ENCODE data around the gene CACHD1. TPM values are rescaled to one million over a fixed set of nuclear protein-coding genes. Genes with fewer than 3 reads are reported as not detected.
A peak's percentile ranks its signal among the peaks of the same experiment; 100 is the strongest.

The CACHD1 gene
- total RNA-seq, 2 experiments from 2014 or later: 2.6 to 2.9 TPM

DNA sequence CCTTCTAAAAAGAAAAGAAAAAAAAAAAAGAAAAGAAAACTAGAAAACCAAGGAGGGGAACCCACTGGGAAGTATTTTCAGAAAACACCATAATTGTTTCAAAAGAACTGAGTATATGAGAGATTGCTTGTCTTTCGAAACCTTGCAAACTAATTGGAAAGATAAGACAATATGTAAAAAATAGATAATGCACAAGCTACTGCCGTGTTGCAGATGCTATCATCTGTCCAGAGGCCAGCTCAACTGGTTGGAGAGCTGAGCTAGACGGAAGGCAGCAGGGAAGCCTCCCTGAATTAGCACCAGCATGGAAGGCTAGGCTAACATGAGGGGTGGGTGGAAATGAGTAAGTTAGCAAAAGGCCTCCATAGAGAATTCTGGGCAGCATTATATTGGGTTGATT is 16.2 kb upstream of the CACHD1 start:
- no peaks in the 10 kb centered on the region for H3K4me1 Mint-ChIP-seq (ENCODE audit: low read depth)
- H3K9me3 Mint-ChIP-seq: no peaks in the 10 kb centered on the region
- no peaks in the 10 kb centered on the region for H3K36me3 Mint-ChIP-seq (ENCODE audit: low read depth)
- H3K27ac Mint-ChIP-seq: no peak overlapping the region
- intact Hi-C loops (cut with micrococcal nuclease): no loop called here
- no peak overlapping the region for H3K4me3 Mint-ChIP-seq
- H3K27me3 Mint-ChIP-seq (ENCODE audit: low read depth): no peaks in the 10 kb centered on the region
- no peak for DNase-seq
- CTCF ChIA-PET: interaction anchor here (0.6 kb wide), 2 partner anchors 20 to 800 kb away, joined by 3 to 5 read pairs; no protein-coding TSS in a partner anchor

DNA sequence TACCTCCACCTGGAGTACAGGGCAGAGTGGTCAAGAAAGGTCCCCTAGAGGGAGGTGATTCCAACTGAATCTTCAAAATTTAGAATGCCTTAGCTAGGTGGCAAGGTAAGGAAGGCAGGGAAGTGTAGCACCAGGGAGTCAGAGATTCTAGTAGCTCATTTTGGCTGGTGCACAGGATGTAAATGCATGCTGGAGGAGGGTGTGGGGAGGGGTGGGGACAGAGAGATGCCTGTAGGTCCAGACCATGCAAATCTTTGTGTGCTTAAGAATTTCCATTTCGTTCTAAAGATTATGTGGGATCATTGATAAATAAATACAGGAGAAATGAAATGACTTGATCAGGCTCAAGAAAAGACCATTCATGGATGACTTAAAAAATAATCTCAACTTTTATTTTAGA is 11.0 kb upstream of the CACHD1 start:
- intact Hi-C loops (cut with micrococcal nuclease): no loop called here
- no peaks in the 10 kb centered on the region for H3K36me3 Mint-ChIP-seq (ENCODE audit: low read depth)
- DNase-seq: no peak
- H3K27ac Mint-ChIP-seq: no peak overlapping the region
- H3K4me1 Mint-ChIP-seq (ENCODE audit: low read depth): no peaks in the 10 kb centered on the region
- H3K4me3 Mint-ChIP-seq: no peak overlapping the region
- H3K27me3 Mint-ChIP-seq (ENCODE audit: low read depth): no peaks in the 10 kb centered on the region
- no peaks in the 10 kb centered on the region for H3K9me3 Mint-ChIP-seq
- CTCF ChIA-PET: no interaction called here

DNA sequence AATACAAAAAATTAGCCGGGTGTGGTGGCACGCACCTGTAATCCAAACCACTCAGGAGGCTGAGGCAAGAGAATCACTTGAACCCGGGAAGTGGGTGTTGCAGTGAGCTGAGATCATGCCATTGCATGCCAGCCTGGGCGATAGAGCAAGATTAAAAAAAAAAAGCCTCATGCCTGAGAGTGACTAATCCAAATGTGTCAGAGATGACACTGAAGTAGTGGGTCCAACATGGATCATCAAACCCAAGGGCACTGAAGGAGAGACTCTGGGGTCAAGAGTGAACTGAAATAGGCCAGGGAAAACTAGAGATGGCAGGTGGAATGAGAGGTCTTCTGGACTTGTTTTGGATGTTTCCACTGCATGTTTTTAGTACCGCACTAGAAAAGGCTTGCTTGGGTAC is 10.2 kb upstream of the CACHD1 start:
- intact Hi-C loops (cut with micrococcal nuclease): no loop called here
- CTCF ChIA-PET: interaction anchor here (0.6 kb wide), 1 partner anchor 86 kb away, joined by 3 read pairs; no protein-coding TSS in a partner anchor
- H3K27ac Mint-ChIP-seq: no peak overlapping the region
- H3K4me1 Mint-ChIP-seq (ENCODE audit: low read depth): no peaks in the 10 kb centered on the region
- H3K27me3 Mint-ChIP-seq (ENCODE audit: low read depth): no peaks in the 10 kb centered on the region
- no peak overlapping the region for H3K4me3 Mint-ChIP-seq
- DNase-seq: no peak
- no peaks in the 10 kb centered on the region for H3K9me3 Mint-ChIP-seq
- no peaks in the 10 kb centered on the region for H3K36me3 Mint-ChIP-seq (ENCODE audit: low read depth)

DNA sequence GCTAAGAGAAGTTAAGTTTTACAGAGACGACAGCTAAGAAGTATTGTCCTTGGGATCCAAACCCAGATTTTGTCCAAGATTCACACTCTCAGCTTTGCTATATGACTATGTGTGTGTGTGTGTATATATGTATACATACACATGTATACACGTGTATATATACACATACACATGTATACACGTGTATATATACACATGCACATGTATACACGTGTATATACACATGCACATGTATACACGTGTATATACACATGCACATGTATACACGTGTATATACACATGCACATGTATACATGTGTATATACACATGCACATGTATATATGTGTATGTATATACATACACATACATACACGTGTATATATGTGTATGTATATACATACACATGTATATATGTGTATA is 3.9 kb upstream of the CACHD1 start:
- H3K4me3 Mint-ChIP-seq: no peak overlapping the region
- DNase-seq: no peak
- no peaks in the 10 kb centered on the region for H3K9me3 Mint-ChIP-seq
- no peak overlapping the region for H3K27ac Mint-ChIP-seq
- no peaks in the 10 kb centered on the region for H3K36me3 Mint-ChIP-seq (ENCODE audit: low read depth)
- CTCF ChIA-PET: no interaction called here
- peaks cover 22% of the 10 kb centered on the region for H3K27me3 Mint-ChIP-seq (ENCODE audit: low read depth)
- intact Hi-C loops (cut with micrococcal nuclease): no loop called here
- no peaks in the 10 kb centered on the region for H3K4me1 Mint-ChIP-seq (ENCODE audit: low read depth)

DNA sequence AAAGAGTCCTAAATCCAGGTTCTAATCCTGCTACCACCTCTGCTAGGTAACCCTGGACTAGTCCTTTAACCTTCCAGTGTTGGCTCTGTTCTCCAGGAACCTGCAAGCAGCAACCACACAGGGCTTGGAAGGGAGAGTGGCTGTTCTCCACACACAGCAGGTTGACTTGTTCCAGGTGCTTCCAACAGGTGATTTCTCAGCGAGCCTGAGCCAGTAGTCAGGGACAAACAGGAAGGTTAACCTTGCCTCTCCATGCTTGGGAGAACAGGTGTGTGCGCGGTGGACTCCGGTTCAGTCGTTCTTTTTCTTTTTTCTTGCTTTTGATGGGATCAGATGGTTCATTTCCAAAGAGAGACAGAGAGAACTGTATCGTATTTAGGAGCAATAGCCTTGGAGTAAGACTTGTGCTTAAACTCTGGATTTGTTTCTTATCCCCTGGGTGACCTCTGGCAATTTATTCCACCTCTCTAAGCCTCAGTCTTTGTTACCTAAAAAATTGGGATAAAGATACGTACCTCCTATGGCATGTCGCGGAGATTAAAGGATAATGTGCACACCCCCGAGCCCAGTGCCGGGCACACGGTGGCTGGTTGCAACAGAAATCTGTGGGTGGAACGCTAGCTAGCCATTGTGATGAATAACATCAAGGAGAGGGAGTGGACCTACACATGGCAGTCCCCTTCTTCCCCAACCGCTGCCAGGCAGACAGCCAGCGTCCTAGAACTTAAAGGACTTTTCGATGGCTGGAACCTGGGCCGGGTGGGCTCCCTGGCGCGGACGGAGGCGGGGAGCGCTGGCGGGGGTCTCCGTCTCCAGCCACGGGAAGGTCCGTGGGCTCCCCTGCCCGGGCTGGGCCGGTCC is 583 bp upstream of the CACHD1 start:
- H3K9me3 Mint-ChIP-seq: no peaks in the 10 kb centered on the region
- no peaks in the 10 kb centered on the region for H3K36me3 Mint-ChIP-seq (ENCODE audit: low read depth)
- peaks cover 27% of the 10 kb centered on the region for H3K27me3 Mint-ChIP-seq (ENCODE audit: low read depth)
- intact Hi-C loops (cut with micrococcal nuclease): no loop called here
- H3K27ac Mint-ChIP-seq: no peak overlapping the region
- peaks cover 14% of the 10 kb centered on the region for H3K4me1 Mint-ChIP-seq (ENCODE audit: low read depth)
- CTCF ChIA-PET: no interaction called here
- H3K4me3 Mint-ChIP-seq: peak overlapping the region; percentile 78
- DNase-seq: peak; percentile 11

DNA sequence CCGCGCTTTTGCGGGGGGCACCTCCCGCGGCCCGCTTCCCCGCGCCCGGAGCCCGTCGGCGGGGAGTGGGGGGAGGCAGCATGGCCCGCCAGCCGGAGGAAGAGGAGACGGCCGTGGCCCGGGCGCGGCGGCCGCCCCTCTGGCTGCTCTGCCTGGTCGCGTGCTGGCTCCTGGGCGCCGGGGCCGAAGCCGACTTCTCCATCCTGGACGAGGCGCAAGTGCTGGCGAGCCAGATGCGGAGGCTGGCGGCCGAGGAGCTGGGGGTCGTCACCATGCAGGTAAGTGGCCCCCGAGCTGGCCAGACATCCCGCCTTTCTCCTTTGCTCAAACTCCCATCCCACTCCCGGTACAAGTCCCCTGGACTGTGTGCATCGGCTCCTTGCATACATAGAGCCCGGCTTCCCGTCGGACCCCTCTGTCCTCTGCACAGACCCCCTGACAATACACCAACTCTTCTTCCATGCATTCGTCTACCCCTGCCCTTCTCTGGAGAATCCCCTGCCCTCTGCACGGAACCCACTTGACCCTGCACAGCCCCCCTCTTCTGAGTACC is 812 bp downstream of the CACHD1 start:
- no peak overlapping the region for H3K27ac Mint-ChIP-seq
- intact Hi-C loops (cut with micrococcal nuclease): loop anchor here (1.0 to 5.0 kb wide), 10 partner anchors 20 to 597 kb away; partner anchors contain the start of genes JAK1 and RAVER2
- peaks cover 15% of the 10 kb centered on the region for H3K4me1 Mint-ChIP-seq (ENCODE audit: low read depth)
- CTCF ChIA-PET: interaction anchor here (0.7 kb wide), 1 partner anchor 47 kb away, joined by 4 read pairs; no protein-coding TSS in a partner anchor
- H3K36me3 Mint-ChIP-seq (ENCODE audit: low read depth): no peaks in the 10 kb centered on the region
- no peaks in the 10 kb centered on the region for H3K9me3 Mint-ChIP-seq
- DNase-seq: peak; percentile 16
- H3K4me3 Mint-ChIP-seq: peak overlapping the region; percentile 78
- H3K27me3 Mint-ChIP-seq (ENCODE audit: low read depth): peaks cover 27% of the 10 kb centered on the region

DNA sequence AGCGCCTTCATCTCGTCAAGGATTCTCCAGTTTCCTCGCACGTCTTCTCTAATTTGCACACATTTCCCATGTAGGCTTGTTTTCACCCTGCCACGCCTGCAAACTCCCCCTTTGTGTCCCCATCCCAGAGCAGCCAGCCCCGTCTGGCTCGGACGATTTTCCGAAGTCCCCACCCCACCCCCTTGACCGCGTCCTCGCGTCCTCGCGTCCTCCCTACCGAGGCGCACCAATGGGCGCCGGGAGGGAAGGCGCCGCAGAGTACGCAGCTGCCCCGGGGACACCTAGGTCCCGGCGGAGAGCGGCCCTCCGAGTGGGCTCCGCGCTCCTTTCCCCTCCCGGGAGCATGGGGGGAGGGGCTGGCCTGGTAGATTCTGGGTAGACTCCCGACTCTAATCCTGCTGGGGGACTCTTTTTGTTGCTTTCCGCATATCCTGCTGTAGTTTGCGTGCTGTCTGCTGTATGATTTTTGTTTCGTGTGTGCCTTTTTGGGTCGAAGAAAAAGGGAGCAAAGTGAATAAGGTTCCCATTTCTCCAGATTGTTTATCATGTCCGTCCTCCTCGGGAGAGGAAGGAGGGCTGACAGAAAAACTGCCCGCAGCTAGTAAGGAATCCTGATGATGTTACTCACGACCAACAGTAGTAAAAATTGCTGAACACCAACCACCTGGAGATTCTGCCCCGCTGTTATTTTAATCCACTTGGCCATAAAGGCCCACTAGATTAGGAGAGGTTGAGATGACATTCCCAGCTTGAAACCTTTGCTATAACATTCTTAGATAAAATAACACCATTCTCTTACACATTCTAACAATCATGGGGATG is 1.5 kb downstream of the CACHD1 start:
- Mint-ChIP-seq H3K9me3 (no peaks in the 10 kb centered on the region), H3K4me1 (ENCODE audit: low read depth) (peaks cover 20% of the 10 kb centered on the region), H3K27me3 (ENCODE audit: low read depth) (peaks cover 27% of the 10 kb centered on the region), H3K4me3 (peak overlapping the region; percentile 78), H3K27ac (no peak overlapping the region), H3K36me3 (ENCODE audit: low read depth) (no peaks in the 10 kb centered on the region)
- CTCF ChIA-PET: interaction anchor here (0.7 kb wide), 1 partner anchor 46 kb away, joined by 4 read pairs; no protein-coding TSS in a partner anchor
- peak; percentile 28 for DNase-seq
- intact Hi-C loops (cut with micrococcal nuclease): loop anchor here (2.0 to 5.0 kb wide), 5 partner anchors 19 to 596 kb away; partner anchors contain the start of genes JAK1 and RAVER2

DNA sequence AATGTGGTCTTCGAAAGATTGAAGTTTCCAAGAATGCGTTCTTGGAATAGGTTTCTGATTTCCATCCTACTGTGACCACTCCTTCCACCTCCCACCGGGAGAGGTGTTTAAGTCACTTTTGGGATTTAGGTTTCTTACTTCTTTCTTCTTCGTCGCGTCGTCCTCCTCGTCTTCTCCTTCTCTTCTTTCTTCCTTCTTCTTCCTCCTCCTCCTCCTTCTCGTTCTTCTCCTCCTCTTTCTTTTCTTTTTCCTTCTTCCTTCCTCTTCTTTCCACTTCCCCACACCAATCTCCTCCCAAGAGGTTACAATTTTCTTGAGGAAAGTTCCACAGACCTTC is 2.1 kb downstream of the CACHD1 start:
- intact Hi-C loops (cut with micrococcal nuclease): loop anchor here (5.0 kb wide), 2 partner anchors 495 to 595 kb away; partner anchors contain the start of gene JAK1
- H3K4me3 Mint-ChIP-seq: peak overlapping the region; percentile 78

DNA sequence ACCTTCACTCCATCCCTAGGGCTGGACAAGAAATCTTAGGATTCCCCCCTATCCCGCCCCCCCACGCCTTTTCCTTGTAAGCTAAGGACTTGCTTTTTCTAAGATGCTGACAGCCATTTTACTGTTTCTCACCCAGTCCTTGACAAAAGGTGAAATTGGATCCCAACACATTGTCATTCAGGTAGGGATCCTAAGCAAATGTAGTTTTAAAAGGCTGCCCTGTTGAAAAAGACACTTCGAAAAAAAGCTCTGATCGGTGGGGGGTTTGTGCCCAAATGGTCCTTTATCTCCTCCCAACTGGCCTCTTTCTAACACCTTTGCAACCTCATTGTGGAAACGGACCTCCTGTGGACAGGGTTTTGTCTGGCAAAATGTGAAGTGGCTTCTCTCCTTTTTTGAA is 2.9 kb downstream of the CACHD1 start:
- DNase-seq: no peak
- Mint-ChIP-seq H3K4me1 (ENCODE audit: low read depth) (peaks cover 26% of the 10 kb centered on the region), H3K9me3 (no peaks in the 10 kb centered on the region), H3K27me3 (ENCODE audit: low read depth) (peaks cover 23% of the 10 kb centered on the region), H3K27ac (no peak overlapping the region), H3K4me3 (no peak overlapping the region), H3K36me3 (ENCODE audit: low read depth) (no peaks in the 10 kb centered on the region)
- intact Hi-C loops (cut with micrococcal nuclease): loop anchor here (5.0 kb wide), 2 partner anchors 494 to 594 kb away; partner anchors contain the start of gene JAK1
- CTCF ChIA-PET: no interaction called here

More for the DNA sequence above, 2.1 kb downstream of the CACHD1 start:
- CTCF ChIA-PET: no interaction called here
- no peak for DNase-seq
- no peaks in the 10 kb centered on the region for H3K36me3 Mint-ChIP-seq (ENCODE audit: low read depth)
- H3K4me1 Mint-ChIP-seq (ENCODE audit: low read depth): peaks cover 26% of the 10 kb centered on the region
- H3K9me3 Mint-ChIP-seq: no peaks in the 10 kb centered on the region
- peaks cover 27% of the 10 kb centered on the region for H3K27me3 Mint-ChIP-seq (ENCODE audit: low read depth)
- H3K27ac Mint-ChIP-seq: no peak overlapping the region

DNA sequence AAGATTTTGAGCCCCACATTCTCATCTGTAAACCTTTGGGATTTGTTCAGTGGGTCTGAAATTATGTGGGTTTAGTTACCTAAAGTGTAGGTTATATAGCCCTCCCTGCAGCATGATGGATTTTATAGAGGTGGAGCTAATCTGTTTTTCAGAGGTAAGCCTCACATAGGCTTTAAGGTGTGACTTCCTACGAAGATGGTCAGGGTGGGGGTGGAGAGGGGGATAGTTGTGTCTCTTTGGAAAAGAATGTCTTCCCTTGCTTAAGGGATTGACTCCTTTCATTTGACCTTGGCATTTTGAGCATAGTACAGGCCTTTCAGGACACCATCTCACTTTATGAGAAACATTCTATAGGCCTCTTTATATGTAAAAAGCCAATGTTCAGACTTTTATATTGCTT is 3.4 kb downstream of the CACHD1 start:
- Mint-ChIP-seq H3K36me3 (ENCODE audit: low read depth) (no peaks in the 10 kb centered on the region), H3K4me3 (no peak overlapping the region), H3K9me3 (no peaks in the 10 kb centered on the region), H3K4me1 (ENCODE audit: low read depth) (peaks cover 26% of the 10 kb centered on the region), H3K27me3 (ENCODE audit: low read depth) (peaks cover 20% of the 10 kb centered on the region), H3K27ac (no peak overlapping the region)
- CTCF ChIA-PET: interaction anchor here (0.6 to 0.7 kb wide), 2 partner anchors 20 to 252 kb away, joined by 3 to 5 read pairs; no protein-coding TSS in a partner anchor
- DNase-seq: no peak
- intact Hi-C loops (cut with micrococcal nuclease): loop anchor here (5.0 kb wide), 2 partner anchors 494 to 594 kb away; partner anchors contain the start of gene JAK1

DNA sequence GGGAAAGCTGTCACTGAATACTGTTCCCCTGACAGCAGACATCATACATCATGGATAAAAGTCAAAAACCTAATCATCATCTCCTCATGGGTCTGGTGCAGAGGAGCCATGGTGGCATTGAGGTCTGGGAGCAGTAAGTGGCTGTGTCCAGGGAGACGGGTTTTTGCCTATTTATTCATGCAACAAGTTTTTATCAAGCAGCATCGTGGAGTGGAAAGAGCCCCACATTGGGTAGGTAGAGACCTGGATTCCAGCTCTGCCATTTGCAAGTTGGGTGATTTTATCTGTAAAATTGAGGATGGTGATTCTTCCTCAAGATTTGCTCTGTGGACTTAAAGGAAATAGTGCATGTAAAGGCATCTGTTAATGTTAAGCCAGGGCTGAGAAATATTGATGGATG is 4.2 kb downstream of the CACHD1 start:
- intact Hi-C loops (cut with micrococcal nuclease): loop anchor here (5.0 kb wide), 2 partner anchors 493 to 593 kb away; partner anchors contain the start of gene JAK1
- no peaks in the 10 kb centered on the region for H3K36me3 Mint-ChIP-seq (ENCODE audit: low read depth)
- H3K27ac Mint-ChIP-seq: no peak overlapping the region
- peaks cover 13% of the 10 kb centered on the region for H3K27me3 Mint-ChIP-seq (ENCODE audit: low read depth)
- no peak overlapping the region for H3K4me3 Mint-ChIP-seq
- CTCF ChIA-PET: interaction anchor here (0.6 kb wide), 1 partner anchor 461 kb away, joined by 3 read pairs; no protein-coding TSS in a partner anchor
- no peaks in the 10 kb centered on the region for H3K9me3 Mint-ChIP-seq
- H3K4me1 Mint-ChIP-seq (ENCODE audit: low read depth): peaks cover 26% of the 10 kb centered on the region
- no peak for DNase-seq
